ENCODE results near the gene MVB12B.

MVB12B gene

GRCh38 chr9:126510564-126510963 is 183.9 kb downstream of the MVB12B start:
- H3K36me3 ChIP-seq (replicated peaks; ENCODE audit: low read depth, low read length): no peaks in the 10 kb centered on the region
- H3K4me1 ChIP-seq (ENCODE audit: low read length): no peaks in the 10 kb centered on the region
- H3K79me2 ChIP-seq (ENCODE audit: low read length): no peaks in the 10 kb centered on the region

GRCh38 chr9:126511411-126511810 is 184.8 kb downstream of the MVB12B start:
- Histone ChIP-seq H3K4me1 (ENCODE audit: low read length) (no peaks in the 10 kb centered on the region), H3K4me2 (ENCODE audit: low read length) (no peak overlapping the region), H3K9ac (ENCODE audit: low read length) (no peak overlapping the region), H2AFZ (ENCODE audit: low read depth, low read length) (no peak overlapping the region), H3K36me3 (replicated peaks; ENCODE audit: low read depth, low read length) (no peaks in the 10 kb centered on the region), H4K20me1 (ENCODE audit: insufficient read depth, low read length) (peaks cover 17% of the 10 kb centered on the region; the same call in 1 of the 2 replicates), H3K27me3 (ENCODE audit: low read depth, low read length) (peaks cover 56% of the 10 kb centered on the region), H3K9me3 (ENCODE audit: insufficient read depth, low read length) (no peaks in the 10 kb centered on the region), H3K4me3 (ENCODE audit: low read length) (no peak overlapping the region), H3K27ac (ENCODE audit: low read length) (no peak overlapping the region), H3K79me2 (ENCODE audit: low read length) (no peaks in the 10 kb centered on the region)
- no peak for TF ChIP-seq EZH2phosphoT487 (IDR thresholded peaks at IDR 0.05; ENCODE audit: low read depth)
- no peak for TF ChIP-seq CTCF (IDR thresholded peaks at IDR 0.05; ENCODE audit: low read depth, low read length)

More at GRCh38 chr9:126510564-126510963, 183.9 kb downstream of the MVB12B start:
- no peak overlapping the region for H3K27ac ChIP-seq (ENCODE audit: low read length)
- H3K27me3 ChIP-seq (ENCODE audit: low read depth, low read length): peaks cover 49% of the 10 kb centered on the region
- H3K9me3 ChIP-seq (ENCODE audit: insufficient read depth, low read length): no peaks in the 10 kb centered on the region
- H3K4me3 ChIP-seq (ENCODE audit: low read length): no peak overlapping the region
- TF ChIP-seq CTCF (IDR thresholded peaks at IDR 0.05; ENCODE audit: low read depth, low read length): no peak
- no peak for TF ChIP-seq EZH2phosphoT487 (IDR thresholded peaks at IDR 0.05; ENCODE audit: low read depth)
- H2AFZ ChIP-seq (ENCODE audit: low read depth, low read length): no peak overlapping the region
- peaks cover 11% of the 10 kb centered on the region; the same call in 1 of the 2 replicates for H4K20me1 ChIP-seq (ENCODE audit: insufficient read depth, low read length)
- no peak overlapping the region for H3K4me2 ChIP-seq (ENCODE audit: low read length)
- no peak overlapping the region for H3K9ac ChIP-seq (ENCODE audit: low read length)

- H2AFZ ChIP-seq (ENCODE audit: low read depth, low read length): no peak overlapping the region
- H3K4me2 ChIP-seq (ENCODE audit: low read length): no peak overlapping the region
- no peaks in the 10 kb centered on the region for H3K36me3 ChIP-seq (replicated peaks; ENCODE audit: low read depth, low read length)
- H3K9ac ChIP-seq (ENCODE audit: low read length): no peak overlapping the region
- no peak for TF ChIP-seq CTCF (IDR thresholded peaks at IDR 0.05; ENCODE audit: low read depth, low read length)
- no peak for TF ChIP-seq EZH2phosphoT487 (IDR thresholded peaks at IDR 0.05; ENCODE audit: low read depth)
- H3K4me1 ChIP-seq (ENCODE audit: low read length): peaks cover 17% of the 10 kb centered on the region
- H4K20me1 ChIP-seq (ENCODE audit: insufficient read depth, low read length): peaks cover 34% of the 10 kb centered on the region
- H3K27ac ChIP-seq (ENCODE audit: low read length): no peak overlapping the region
- no peaks in the 10 kb centered on the region for H3K79me2 ChIP-seq (ENCODE audit: low read length)
- H3K4me3 ChIP-seq (ENCODE audit: low read length): no peak overlapping the region
- H3K27me3 ChIP-seq (ENCODE audit: low read depth, low read length): peaks cover 72% of the 10 kb centered on the region
- H3K9me3 ChIP-seq (ENCODE audit: insufficient read depth, low read length): no peaks in the 10 kb centered on the region
Measured at GRCh38 chr9:126513159-126514036, 186.8 kb downstream of the MVB12B start.

GRCh38 chr9:126514037-126514821 is 187.6 kb downstream of the MVB12B start:
- no peak for TF ChIP-seq EZH2phosphoT487 (IDR thresholded peaks at IDR 0.05; ENCODE audit: low read depth)
- Histone ChIP-seq H3K27ac (ENCODE audit: low read length) (no peak overlapping the region), H3K36me3 (replicated peaks; ENCODE audit: low read depth, low read length) (no peaks in the 10 kb centered on the region), H3K9me3 (ENCODE audit: insufficient read depth, low read length) (no peaks in the 10 kb centered on the region), H3K27me3 (ENCODE audit: low read depth, low read length) (peaks cover 73% of the 10 kb centered on the region), H2AFZ (ENCODE audit: low read depth, low read length) (no peak overlapping the region), H3K4me1 (ENCODE audit: low read length) (peaks cover 17% of the 10 kb centered on the region), H3K4me3 (ENCODE audit: low read length) (no peak overlapping the region), H3K9ac (ENCODE audit: low read length) (no peak overlapping the region), H4K20me1 (ENCODE audit: insufficient read depth, low read length) (peaks cover 38% of the 10 kb centered on the region), H3K4me2 (ENCODE audit: low read length) (no peak overlapping the region), H3K79me2 (ENCODE audit: low read length) (no peaks in the 10 kb centered on the region)

Data from OCI-LY3 (cell line).